ENCODE data around the gene SPATA31D1. TPM values are rescaled to one million over a fixed set of nuclear protein-coding genes. Genes with fewer than 3 reads are reported as not detected.
"Not testable (repeated sequence)": the region's sequence is repeated elsewhere in the genome, so short reads cannot be mapped to it uniquely, and the experiment has no call there.

The SPATA31D1 gene
- not detected in 2 replicates for total RNA-seq (2014; rRNA removed)
- not detected for polyA plus RNA-seq (2012)

GRCh38 chr9:81988472-81988871, at the start of gene SPATA31D1:
SPATA31D1 (plus strand) TSS chr9:81988772; CDS start chr9:81988819, 47 bp downstream.
- DNase-seq (ENCODE audit: low read depth): not testable (repeated sequence)

DNA sequence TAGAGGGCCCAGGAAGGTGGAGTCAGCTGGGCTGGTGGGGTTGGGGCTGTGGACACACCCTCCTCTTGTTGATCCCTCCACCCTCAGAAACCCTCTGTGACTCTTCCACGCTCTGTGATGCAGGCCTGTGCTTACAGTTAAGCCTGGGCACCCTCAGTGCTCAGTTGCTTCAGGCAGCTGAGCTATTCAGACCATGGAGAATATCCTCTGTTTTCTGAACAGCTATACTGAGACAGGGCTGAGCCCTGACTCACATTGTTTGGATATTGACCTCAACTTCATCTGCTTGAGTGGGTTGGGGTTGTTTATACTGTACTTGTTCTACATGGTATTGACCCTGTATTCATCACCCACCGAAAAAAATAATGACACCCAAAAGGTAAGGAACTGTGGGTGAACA, 45.2 kb upstream of the SPATA31D1 start, which contains the start of gene SPATA31D3:
TSS of gene SPATA31D3 (plus strand) at position 108 of the 400 bp plus-strand sequence. CDS start at position 194, 86 bp downstream.
- not testable (repeated sequence) for DNase-seq (ENCODE audit: low read depth)

DNA sequence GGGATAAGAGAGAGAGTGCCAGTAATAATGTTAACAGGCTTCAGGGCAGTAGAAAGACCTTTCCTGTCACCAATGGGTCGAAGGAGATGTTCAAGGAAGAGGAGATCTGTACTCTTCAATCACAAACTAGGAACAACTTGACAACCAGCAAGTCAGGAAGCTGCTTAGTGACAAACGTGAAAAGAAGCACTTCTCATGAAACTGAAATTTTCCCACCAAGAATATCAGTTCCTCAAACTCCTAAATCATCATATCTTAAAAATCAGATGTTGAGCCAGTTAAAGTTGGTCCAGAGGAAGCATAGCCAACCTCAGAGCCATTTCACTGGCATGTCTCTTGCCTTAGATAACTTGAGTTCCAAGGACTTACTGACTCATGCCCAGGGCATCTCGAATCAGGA, 39.9 kb upstream of the SPATA31D1 start:
- not testable (repeated sequence) for DNase-seq (ENCODE audit: low read depth)

DNA sequence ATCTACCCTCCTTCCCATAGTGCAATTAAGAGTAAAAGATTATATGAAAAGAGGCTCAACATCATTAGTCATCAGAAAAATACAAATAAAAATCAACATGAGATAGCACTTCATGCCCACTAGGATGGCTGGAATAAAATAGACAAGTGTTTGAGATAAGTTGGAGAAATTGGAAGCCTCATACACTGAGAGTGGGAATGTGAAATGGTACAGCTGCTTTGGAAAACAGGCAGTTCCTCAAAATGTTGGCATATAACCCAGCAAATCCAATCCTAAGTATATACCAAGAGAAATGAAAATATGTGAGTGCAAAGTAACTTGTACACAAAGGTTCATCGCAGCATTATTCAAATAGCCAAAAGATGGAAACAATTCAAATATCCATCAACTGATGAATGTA, 35.5 kb upstream of the SPATA31D1 start:
- DNase-seq (ENCODE audit: low read depth): no peak

- no peak for DNase-seq (ENCODE audit: low read depth)
Observed at GRCh38 chr9:81955625-81956024, 32.9 kb upstream of the SPATA31D1 start.

- DNase-seq (ENCODE audit: low read depth): no peak
Observed at GRCh38 chr9:81964218-81965171, 24.1 kb upstream of the SPATA31D1 start.

GRCh38 chr9:81968026-81968425, 20.5 kb upstream of the SPATA31D1 start:
- no peak for DNase-seq (ENCODE audit: low read depth)

DNA sequence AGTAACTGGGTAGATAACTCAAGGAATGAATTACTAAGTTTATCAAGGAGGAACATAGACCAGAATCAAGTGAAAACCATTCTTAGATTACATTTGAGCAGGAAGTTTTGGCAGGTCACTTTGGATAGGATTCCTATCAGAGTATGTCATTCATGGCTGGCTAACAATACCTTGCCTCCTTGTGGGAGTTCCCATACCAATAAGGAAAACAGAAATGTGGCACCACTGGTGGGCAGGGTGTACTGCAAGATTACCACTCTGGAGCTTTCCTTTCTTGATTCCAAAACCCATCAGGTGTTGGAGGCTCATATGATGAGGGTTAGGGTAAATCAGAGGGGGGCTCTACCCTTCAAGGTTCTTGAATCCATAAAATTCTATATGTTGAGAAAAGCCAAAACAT, 18.6 kb upstream of the SPATA31D1 start:
- no peak for DNase-seq (ENCODE audit: low read depth)

- DNase-seq (ENCODE audit: low read depth): no peak
Observed at GRCh38 chr9:81971727-81972126, 16.8 kb upstream of the SPATA31D1 start.

DNA sequence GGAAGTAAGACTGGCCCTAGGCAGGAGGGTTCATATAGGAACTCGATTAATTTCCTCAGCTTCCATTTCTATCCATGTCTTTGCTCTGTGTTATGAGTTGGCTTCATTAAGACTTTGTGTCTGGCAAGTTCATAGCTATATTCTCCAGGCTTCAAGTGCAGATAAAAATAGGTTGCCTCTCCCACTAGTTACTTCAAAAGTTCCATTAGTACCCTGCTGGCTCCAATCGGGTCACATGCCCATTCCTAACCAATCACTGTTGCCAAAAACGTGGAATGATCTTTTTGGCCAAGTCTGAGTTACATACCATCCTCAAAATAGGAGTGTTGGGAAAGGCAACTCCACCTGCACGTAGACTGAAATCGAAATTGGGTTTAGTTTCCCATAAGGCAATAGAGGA, 13.8 kb upstream of the SPATA31D1 start:
- no peak for DNase-seq (ENCODE audit: low read depth)

- DNase-seq (ENCODE audit: low read depth): no peak
Observed at GRCh38 chr9:81976351-81976750, 12.2 kb upstream of the SPATA31D1 start.

GRCh38 chr9:81979196-81979595, 9.4 kb upstream of the SPATA31D1 start:
- DNase-seq (ENCODE audit: low read depth): peak; percentile 72

DNA sequence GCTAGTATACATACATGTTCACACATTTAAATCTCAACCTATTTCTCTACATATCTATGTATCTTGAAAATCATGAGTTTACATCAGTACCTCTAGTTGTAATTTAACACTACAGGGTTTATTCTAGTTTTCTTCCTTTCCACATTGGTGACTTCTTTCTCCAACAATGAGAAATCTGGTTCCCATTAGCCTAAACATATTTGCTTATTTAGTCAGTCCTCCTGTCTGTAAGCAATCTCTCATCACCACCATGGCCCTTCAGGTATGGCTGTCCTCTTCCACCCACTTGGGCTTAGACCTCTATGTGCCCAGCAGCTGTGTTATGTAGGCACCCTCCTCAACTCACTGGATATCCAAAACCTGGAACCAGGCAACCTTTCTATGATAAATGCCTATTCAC, 8.0 kb upstream of the SPATA31D1 start:
- no peak for DNase-seq (ENCODE audit: low read depth)

GRCh38 chr9:81981883-81982282, 6.7 kb upstream of the SPATA31D1 start:
- no peak for DNase-seq (ENCODE audit: low read depth)

- DNase-seq (ENCODE audit: low read depth): peak; percentile 10
Observed at GRCh38 chr9:81984928-81985327, 3.6 kb upstream of the SPATA31D1 start.

- no peak for DNase-seq (ENCODE audit: low read depth)
Observed at GRCh38 chr9:81986051-81986450, 2.5 kb upstream of the SPATA31D1 start.

GRCh38 chr9:81989700-81990099, 1.1 kb downstream of the SPATA31D1 start:
- DNase-seq (ENCODE audit: low read depth): no peak

- DNase-seq (ENCODE audit: low read depth): no peak
Observed at GRCh38 chr9:81993656-81994055, 5.1 kb downstream of the SPATA31D1 start.

- DNase-seq (ENCODE audit: low read depth): no peak
Observed at GRCh38 chr9:81999806-82000205, 11.2 kb downstream of the SPATA31D1 start.

GRCh38 chr9:82010711-82011110, 22.1 kb downstream of the SPATA31D1 start:
- DNase-seq (ENCODE audit: low read depth): no peak

DNA sequence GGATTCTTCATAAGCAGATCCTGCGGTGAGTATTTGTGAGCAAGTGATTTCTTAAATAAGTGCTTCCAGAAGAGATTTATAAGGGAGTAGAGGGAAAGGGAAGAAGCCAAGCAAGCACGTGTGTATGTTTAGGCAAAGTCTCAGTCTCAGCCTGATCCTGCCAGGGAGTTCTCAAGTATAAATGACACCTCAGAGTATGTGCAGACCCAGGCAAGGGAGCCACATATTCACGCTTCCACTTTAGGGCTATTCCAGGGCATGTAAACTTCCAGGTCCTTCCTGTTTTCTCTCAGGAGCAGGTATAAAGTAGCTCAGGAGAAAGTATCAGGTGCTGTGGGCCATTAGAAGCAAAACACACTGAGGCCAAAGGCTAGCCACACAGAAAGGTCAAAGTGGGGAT, 22.6 kb downstream of the SPATA31D1 start:
- no peak for DNase-seq (ENCODE audit: low read depth)

GRCh38 chr9:82012276-82012675, 23.7 kb downstream of the SPATA31D1 start:
- DNase-seq (ENCODE audit: low read depth): no peak

DNA sequence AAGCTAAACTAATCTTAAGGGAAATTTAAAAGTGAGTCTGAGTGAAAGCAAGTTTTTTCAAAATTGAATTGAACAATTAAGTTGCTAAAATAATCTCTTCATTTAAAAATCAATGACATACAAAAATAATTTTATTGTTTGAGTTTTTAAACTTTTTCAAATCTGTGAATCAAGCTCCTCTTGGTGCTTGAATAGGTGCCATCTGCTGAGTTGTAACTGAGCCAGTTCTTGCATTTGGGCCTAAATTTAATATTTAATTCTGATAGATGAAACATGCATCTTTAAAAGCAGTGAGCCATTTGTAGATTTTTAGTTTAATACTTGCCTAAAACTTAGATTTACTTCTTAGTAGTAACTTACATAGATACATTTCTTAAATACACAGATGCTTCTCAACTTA, 31.8 kb downstream of the SPATA31D1 start:
- no peak for DNase-seq (ENCODE audit: low read depth)
